Measurements from ENCODE around the gene TP63.

TP63 gene

DNA sequence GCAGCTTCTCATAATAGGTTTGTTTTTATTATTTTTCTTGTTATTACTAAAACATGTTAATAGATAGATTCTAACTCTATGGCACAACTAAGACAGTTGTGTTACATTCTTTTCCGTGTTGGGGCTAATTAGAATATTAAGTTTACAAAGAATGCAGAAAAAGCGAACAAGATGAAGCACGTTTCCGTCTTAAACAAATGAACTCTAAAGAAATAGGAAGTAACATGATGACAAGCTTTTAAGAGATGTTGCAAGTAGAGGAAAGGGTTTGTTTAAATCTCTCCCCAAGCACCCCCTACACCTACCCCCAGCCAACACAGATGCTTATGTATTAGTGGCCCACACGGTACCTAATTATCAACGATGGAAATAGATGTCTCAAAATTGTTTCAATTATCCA, 207.1 kb downstream of the TP63 start:
- Histone ChIP-seq H3K4ac (ENCODE audit: low read depth in 1 of 2, low read length in 2 of 2) (no peak overlapping the region), H3K4me3 (ENCODE audit: insufficient read depth in 1 of 2, low read depth in 1 of 2, low read length in 2 of 2) (no peak overlapping the region), H3K23ac (ENCODE audit: low read length in 2 of 2) (no peak overlapping the region), H3K9me3 (ENCODE audit: control insufficient read depth, low read length) (no peaks in the 10 kb centered on the region), H2BK12ac (ENCODE audit: low read length in 2 of 2) (no peak overlapping the region), H3K4me1 (ENCODE audit: control insufficient read depth, insufficient read depth, low read depth, low read length) (peaks cover 6% of the 10 kb centered on the region), H3K36me3 (ENCODE audit: control insufficient read depth in 1 of 2, insufficient read depth in 2 of 2, low read depth in 1 of 2, low read length in 2 of 2) (no peaks in the 10 kb centered on the region), H4K8ac (ENCODE audit: low read length) (no peak overlapping the region), H3K14ac (ENCODE audit: low read length in 2 of 2) (no peak overlapping the region), H3K4me2 (ENCODE audit: low read length, poor library complexity, severe bottlenecking) (no peak overlapping the region), H3K9ac (ENCODE audit: low read length) (no peak overlapping the region), H2AK5ac (ENCODE audit: low read length, severe bottlenecking) (no peak overlapping the region), H3K79me1 (replicated peaks; ENCODE audit: low read length, poor library complexity, severe bottlenecking) (no peaks in the 10 kb centered on the region), H2BK15ac (ENCODE audit: low read depth, poor library complexity, severe bottlenecking) (no peak overlapping the region), H3K27me3 (ENCODE audit: control insufficient read depth in 1 of 2, insufficient read depth in 1 of 2, low read length in 2 of 2) (no peaks in the 10 kb centered on the region), H3K18ac (ENCODE audit: low read depth in 1 of 2, low read length in 2 of 2) (no peak overlapping the region), H4K91ac (ENCODE audit: low read length) (no peak overlapping the region), H2AFZ (ENCODE audit: low read depth, low read length) (no peak overlapping the region), H3K27ac (ENCODE audit: low read length, poor library complexity, severe bottlenecking) (no peak overlapping the region), H2BK120ac (ENCODE audit: low read depth, low read length) (no peak overlapping the region), H2BK5ac (ENCODE audit: low read depth, low read length, poor library complexity, severe bottlenecking) (no peak overlapping the region)
- DNase-seq, result no peak
- 80% methylated on average over 5 of the region's 6 CpGs for WGBS

DNA sequence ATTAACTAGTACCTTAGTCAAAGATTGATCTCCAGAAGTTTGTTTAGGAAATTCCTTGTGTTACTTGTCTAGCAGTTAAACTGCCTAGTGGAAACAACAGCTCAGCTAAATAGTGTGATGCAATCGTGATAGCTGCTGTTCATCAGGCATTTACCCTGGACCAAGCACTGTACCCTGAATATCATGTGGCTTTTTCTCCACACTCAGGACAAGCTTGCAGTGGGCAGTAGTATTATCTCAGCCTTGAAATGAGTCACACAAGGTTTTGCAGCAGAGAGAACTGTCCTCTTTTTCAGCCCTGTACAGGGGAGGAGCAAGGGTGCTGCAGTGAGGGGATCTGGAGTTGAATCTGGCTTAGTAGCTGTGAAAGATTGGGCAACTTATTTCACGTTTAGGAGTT, 208.4 kb downstream of the TP63 start:
- H2AFZ ChIP-seq (ENCODE audit: low read depth, low read length), result no peak overlapping the region
- DNase-seq, result peak; percentile 77
- H3K4me2 ChIP-seq (ENCODE audit: low read length, poor library complexity, severe bottlenecking), result no peak overlapping the region
- H4K8ac ChIP-seq (ENCODE audit: low read length), result no peak overlapping the region
- H3K36me3 ChIP-seq (ENCODE audit: control insufficient read depth in 1 of 2, insufficient read depth in 2 of 2, low read depth in 1 of 2, low read length in 2 of 2), result no peaks in the 10 kb centered on the region
- H3K27ac ChIP-seq (ENCODE audit: low read length, poor library complexity, severe bottlenecking), result peak overlapping the region; percentile 62
- H2BK5ac ChIP-seq (ENCODE audit: low read depth, low read length, poor library complexity, severe bottlenecking), result peak overlapping the region; percentile 4
- H3K9ac ChIP-seq (ENCODE audit: low read length), result peak overlapping the region; percentile 18
- H3K9me3 ChIP-seq (ENCODE audit: control insufficient read depth, low read length), result no peaks in the 10 kb centered on the region
- no peak overlapping the region for H2BK15ac ChIP-seq (ENCODE audit: low read depth, poor library complexity, severe bottlenecking)
- H2BK12ac ChIP-seq (ENCODE audit: low read length in 2 of 2), result no peak overlapping the region
- no peak overlapping the region for H4K91ac ChIP-seq (ENCODE audit: low read length)
- H3K79me1 ChIP-seq (replicated peaks; ENCODE audit: low read length, poor library complexity, severe bottlenecking), result no peaks in the 10 kb centered on the region
- no peak overlapping the region for H2BK120ac ChIP-seq (ENCODE audit: low read depth, low read length)
- no peaks in the 10 kb centered on the region for H3K27me3 ChIP-seq (ENCODE audit: control insufficient read depth in 1 of 2, insufficient read depth in 1 of 2, low read length in 2 of 2)
- WGBS, result 57% methylated on average over 2 of the region's 2 CpGs
- H3K14ac ChIP-seq (ENCODE audit: low read length in 2 of 2), result no peak overlapping the region
- no peak overlapping the region for H3K4ac ChIP-seq (ENCODE audit: low read depth in 1 of 2, low read length in 2 of 2)
- H3K4me3 ChIP-seq (ENCODE audit: insufficient read depth in 1 of 2, low read depth in 1 of 2, low read length in 2 of 2), result no peak overlapping the region
- no peak overlapping the region for H3K18ac ChIP-seq (ENCODE audit: low read depth in 1 of 2, low read length in 2 of 2)
- peaks cover 6% of the 10 kb centered on the region for H3K4me1 ChIP-seq (ENCODE audit: control insufficient read depth, insufficient read depth, low read depth, low read length)
- H2AK5ac ChIP-seq (ENCODE audit: low read length, severe bottlenecking), result no peak overlapping the region
- H3K23ac ChIP-seq (ENCODE audit: low read length in 2 of 2), result no peak overlapping the region

DNA sequence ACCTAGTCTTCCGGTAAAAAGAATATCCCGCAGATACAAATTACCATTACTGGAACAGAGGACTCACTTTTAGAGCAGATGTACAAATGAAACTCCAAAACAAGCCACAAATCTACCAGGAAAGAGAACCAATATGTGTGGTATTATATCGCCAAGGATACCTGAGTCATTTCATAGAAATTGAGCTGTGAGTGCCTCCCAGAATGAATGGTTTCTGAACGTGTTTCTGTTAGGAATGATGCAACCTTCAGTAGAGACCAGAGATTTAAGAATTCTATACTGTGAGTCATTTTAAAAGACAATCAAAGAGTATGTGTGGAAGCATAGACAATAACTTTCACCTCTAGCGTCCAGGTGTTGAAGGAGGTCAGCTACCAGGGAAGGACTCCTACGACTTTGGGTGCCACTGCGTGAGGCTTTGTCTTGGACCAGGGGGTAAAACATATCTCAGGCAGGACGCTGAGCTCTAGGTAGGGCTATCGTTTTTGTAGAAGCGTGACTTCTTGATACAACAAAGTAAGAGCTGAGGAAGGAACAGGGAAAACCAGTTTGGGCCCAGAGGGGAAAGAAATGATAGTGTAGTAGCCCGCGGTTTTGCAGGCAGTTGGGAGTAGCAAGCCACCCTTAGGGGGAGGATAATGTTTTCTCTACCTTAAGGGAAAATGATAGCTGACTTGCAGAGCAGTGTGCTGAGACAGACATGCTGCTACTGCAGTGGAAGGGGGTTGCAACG, 210.4 kb downstream of the TP63 start:
- Histone ChIP-seq H2BK5ac (ENCODE audit: low read depth, low read length, poor library complexity, severe bottlenecking) (no peak overlapping the region), H3K4me1 (ENCODE audit: control insufficient read depth, insufficient read depth, low read depth, low read length) (peaks cover 6% of the 10 kb centered on the region), H3K9ac (ENCODE audit: low read length) (no peak overlapping the region), H3K79me1 (replicated peaks; ENCODE audit: low read length, poor library complexity, severe bottlenecking) (no peaks in the 10 kb centered on the region), H3K36me3 (ENCODE audit: control insufficient read depth in 1 of 2, insufficient read depth in 2 of 2, low read depth in 1 of 2, low read length in 2 of 2) (no peaks in the 10 kb centered on the region), H2BK12ac (ENCODE audit: low read length in 2 of 2) (no peak overlapping the region), H2AK5ac (ENCODE audit: low read length, severe bottlenecking) (no peak overlapping the region), H2BK120ac (ENCODE audit: low read depth, low read length) (no peak overlapping the region), H4K91ac (ENCODE audit: low read length) (no peak overlapping the region), H2AFZ (ENCODE audit: low read depth, low read length) (no peak overlapping the region), H3K27me3 (ENCODE audit: control insufficient read depth in 1 of 2, insufficient read depth in 1 of 2, low read length in 2 of 2) (no peaks in the 10 kb centered on the region), H2BK15ac (ENCODE audit: low read depth, poor library complexity, severe bottlenecking) (no peak overlapping the region), H4K8ac (ENCODE audit: low read length) (no peak overlapping the region), H3K4me2 (ENCODE audit: low read length, poor library complexity, severe bottlenecking) (peak overlapping the region; percentile 21), H3K14ac (ENCODE audit: low read length in 2 of 2) (no peak overlapping the region), H3K27ac (ENCODE audit: low read length, poor library complexity, severe bottlenecking) (no peak overlapping the region), H3K18ac (ENCODE audit: low read depth in 1 of 2, low read length in 2 of 2) (no peak overlapping the region), H3K9me3 (ENCODE audit: control insufficient read depth, low read length) (no peaks in the 10 kb centered on the region), H3K4ac (ENCODE audit: low read depth in 1 of 2, low read length in 2 of 2) (no peak overlapping the region), H3K4me3 (ENCODE audit: insufficient read depth in 1 of 2, low read depth in 1 of 2, low read length in 2 of 2) (no peak overlapping the region), H3K23ac (ENCODE audit: low read length in 2 of 2) (no peak overlapping the region)
- 80% methylated on average over 12 of the region's 13 CpGs for WGBS
- no peak for DNase-seq

DNA sequence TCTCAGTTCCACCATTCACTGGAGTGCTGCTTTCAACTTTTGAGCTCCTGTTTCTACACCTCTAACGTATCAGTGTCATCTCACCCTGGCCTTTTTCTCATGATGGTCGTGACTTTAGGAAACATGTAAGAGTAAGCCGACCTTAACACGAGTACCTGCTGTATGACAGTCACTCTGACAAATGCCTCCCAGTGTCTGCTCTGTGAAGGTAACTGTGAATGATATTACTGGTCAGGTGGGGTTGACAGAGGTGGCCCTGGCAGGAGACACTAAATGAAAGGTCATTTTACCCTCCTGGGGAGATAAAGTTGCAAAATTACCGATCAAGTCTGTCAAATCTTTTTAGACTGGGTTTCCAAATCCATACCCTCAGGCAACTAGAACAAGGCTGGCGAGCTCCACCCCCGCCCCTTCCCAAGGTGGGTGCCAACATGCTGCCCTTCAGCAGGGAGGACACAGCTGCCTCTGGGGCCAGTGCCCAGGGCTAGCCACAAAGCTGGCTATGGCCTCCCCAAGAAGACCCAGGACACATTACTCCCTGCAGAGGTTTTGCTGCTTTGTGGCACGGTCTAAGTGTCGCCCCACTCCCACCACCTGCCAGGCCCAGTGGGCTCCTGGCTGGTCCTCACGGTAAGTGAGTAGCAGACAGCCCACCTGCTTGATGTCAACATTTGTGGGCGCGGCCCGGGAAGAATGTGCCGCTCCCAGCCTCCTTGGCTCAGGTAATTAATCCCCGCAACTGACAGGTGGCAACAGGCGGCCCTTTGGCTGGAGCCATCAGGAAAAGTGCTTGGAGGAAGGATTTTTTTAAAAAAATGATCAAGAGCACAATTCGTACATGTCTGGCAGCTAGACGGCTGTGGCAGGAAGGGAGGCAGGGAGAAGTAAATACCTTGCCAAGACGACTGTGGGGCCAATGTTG, 211.8 kb downstream of the TP63 start:
- peak overlapping the region; percentile 50 for H4K91ac ChIP-seq (ENCODE audit: low read length)
- peak overlapping the region; percentile 44 for H2BK5ac ChIP-seq (ENCODE audit: low read depth, low read length, poor library complexity, severe bottlenecking)
- H4K8ac ChIP-seq (ENCODE audit: low read length), result no peak overlapping the region
- 93% methylated on average over 19 of the region's 19 CpGs for WGBS
- peaks cover 6% of the 10 kb centered on the region for H3K4me1 ChIP-seq (ENCODE audit: control insufficient read depth, insufficient read depth, low read depth, low read length)
- H2BK12ac ChIP-seq (ENCODE audit: low read length in 2 of 2), result no peak overlapping the region
- H3K9ac ChIP-seq (ENCODE audit: low read length), result no peak overlapping the region
- H3K23ac ChIP-seq (ENCODE audit: low read length in 2 of 2), result no peak overlapping the region
- no peak overlapping the region for H2BK120ac ChIP-seq (ENCODE audit: low read depth, low read length)
- no peak overlapping the region for H3K18ac ChIP-seq (ENCODE audit: low read depth in 1 of 2, low read length in 2 of 2)
- H3K36me3 ChIP-seq (ENCODE audit: control insufficient read depth in 1 of 2, insufficient read depth in 2 of 2, low read depth in 1 of 2, low read length in 2 of 2), result no peaks in the 10 kb centered on the region
- H2AFZ ChIP-seq (ENCODE audit: low read depth, low read length), result no peak overlapping the region
- no peaks in the 10 kb centered on the region for H3K79me1 ChIP-seq (replicated peaks; ENCODE audit: low read length, poor library complexity, severe bottlenecking)
- H3K4me2 ChIP-seq (ENCODE audit: low read length, poor library complexity, severe bottlenecking), result no peak overlapping the region
- H2AK5ac ChIP-seq (ENCODE audit: low read length, severe bottlenecking), result no peak overlapping the region
- H3K14ac ChIP-seq (ENCODE audit: low read length in 2 of 2), result no peak overlapping the region
- H3K9me3 ChIP-seq (ENCODE audit: control insufficient read depth, low read length), result no peaks in the 10 kb centered on the region
- DNase-seq, result no peak
- no peak overlapping the region for H3K27ac ChIP-seq (ENCODE audit: low read length, poor library complexity, severe bottlenecking)
- H3K4ac ChIP-seq (ENCODE audit: low read depth in 1 of 2, low read length in 2 of 2), result no peak overlapping the region
- no peak overlapping the region for H2BK15ac ChIP-seq (ENCODE audit: low read depth, poor library complexity, severe bottlenecking)
- no peaks in the 10 kb centered on the region for H3K27me3 ChIP-seq (ENCODE audit: control insufficient read depth in 1 of 2, insufficient read depth in 1 of 2, low read length in 2 of 2)
- no peak overlapping the region for H3K4me3 ChIP-seq (ENCODE audit: insufficient read depth in 1 of 2, low read depth in 1 of 2, low read length in 2 of 2)
